Measurements from ENCODE around the gene KANSL3.

- TF ChIP-seq GATA2 (IDR thresholded peaks at IDR 0.05; ENCODE audit: low read depth, low read length) (no peak), GATA3 (IDR thresholded peaks at IDR 0.05; ENCODE audit: low read depth, low read length) (no peak)
Measured at GRCh38 chr2:96651793-96652192, 13.7 kb upstream of the KANSL3 start.
